Spinal cord (tissue), 10 donors: ENCODE data around the gene ZNF697. TPM values are rescaled to one million over a fixed set of nuclear protein-coding genes. Genes with fewer than 3 reads are reported as not detected.
A peak's percentile ranks its signal among the peaks of the same experiment; 100 is the strongest.

Experiments
- DNase-seq, 6 donors: peaks; one replicate each; pipeline versions ENCODE4 v3.0.0 to v3.0.0-alpha.2; 2013 to 2015; ENCODE audit warnings: low spot score in 6 of 6, low read depth in 4 of 6
- H3K27ac ChIP-seq: one replicate; pipeline ENCODE4 v1.5.1; 2013; ENCODE audit warnings: low read depth, low read length, control low read depth
- H3K27me3 ChIP-seq: one replicate; pipeline ENCODE4 v1.6.1; 2013; ENCODE audit warnings: low read length; ENCODE audit not compliant: control insufficient read depth, insufficient read depth
- H3K36me3 ChIP-seq: one replicate; pipeline ENCODE4 v1.6.1; 2013; ENCODE audit warnings: low read length; ENCODE audit not compliant: control insufficient read depth, insufficient read depth
- H3K4me1 ChIP-seq: one replicate; pipeline ENCODE4 v1.6.1; 2013; ENCODE audit warnings: low read length; ENCODE audit not compliant: control insufficient read depth, insufficient read depth
- H3K4me3 ChIP-seq: one replicate; pipeline ENCODE4 v1.5.1; 2013; ENCODE audit warnings: low read depth, low read length, control low read depth
- H3K9me3 ChIP-seq: one replicate; pipeline ENCODE4 v1.6.1; 2013; ENCODE audit warnings: low read length; ENCODE audit not compliant: control insufficient read depth, insufficient read depth
- WGBS: methylation state at CpG from one replicate; pipeline ENCODE4 v1.1.5; 2013; ENCODE audit warnings: missing lambda C conversion rate; ENCODE audit not compliant: insufficient coverage; 5-methylcytosine and 5-hydroxymethylcytosine counted together
- polyA plus RNA-seq, 2 donors: library from polyadenylated mRNA; unstranded; fragments of 120-200 nt; gene quantifications; one replicate each; pipeline ENCODE4 v1.2.1, GENCODE V29; 2013; ENCODE audit not compliant: insufficient read length in 2 of 2
- total RNA-seq, 2 donors: library from RNA; depleted of rRNA in 1 of 2; stranded (reverse); fragments of 120-200 nt in 1 of 2; fragments of >200 nt in 1 of 2; gene quantifications; one replicate each; pipeline versions ENCODE4 v1.2.3 to v1.2.4, GENCODE V29; 2013 to 2014
- donor health status: healthy.

ZNF697 gene
- total and polyA plus RNA-seq, 4 donors = 11.3 to 15.5 (median 12.7) TPM

DNA sequence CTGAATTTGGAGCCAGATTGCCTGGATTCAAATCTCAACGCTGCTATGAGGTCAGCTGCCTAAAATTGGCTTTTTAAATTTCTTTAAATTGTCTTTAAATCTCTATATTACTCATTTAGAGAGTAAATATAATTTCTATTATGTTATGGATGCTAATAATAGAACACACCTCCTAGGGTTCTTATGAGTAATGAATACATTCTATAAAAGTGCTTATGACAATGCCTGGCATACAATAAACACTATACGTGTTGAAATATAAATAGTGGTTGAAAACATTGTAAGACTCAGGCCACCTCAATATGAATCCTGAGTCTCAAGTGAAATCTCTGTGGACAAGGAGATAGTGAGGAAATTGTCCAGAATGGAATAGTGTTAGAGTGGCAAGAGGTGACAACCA lies 32.7 kb upstream of the ZNF697 start:
- WGBS = no CpG with 5 or more reads among the region's 2 CpGs
- Histone ChIP-seq H3K27ac (no peak overlapping the region), H3K9me3 (no peaks in the 10 kb centered on the region)

DNA sequence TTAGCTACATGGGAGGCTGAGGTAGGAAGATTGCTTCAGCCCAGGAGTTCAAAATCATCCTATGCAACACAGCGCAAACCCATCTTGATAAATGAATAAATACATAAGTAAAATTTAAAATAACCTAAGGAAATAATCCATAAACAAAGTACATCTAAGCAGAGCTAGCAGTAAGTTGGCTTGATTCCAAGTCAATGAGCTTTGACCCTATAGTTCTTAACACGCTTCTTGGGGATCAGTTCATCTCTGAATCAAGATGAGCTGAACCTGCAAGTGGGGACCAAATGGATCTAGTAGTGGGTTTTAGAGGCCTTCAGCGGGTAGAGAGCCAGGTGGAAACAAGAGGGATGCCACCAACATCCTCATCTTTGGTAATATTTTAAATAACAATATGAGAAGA lies 32.1 kb upstream of the ZNF697 start:
- Histone ChIP-seq H3K9me3 (no peaks in the 10 kb centered on the region), H3K4me1 (peaks cover 3% of the 10 kb centered on the region), H3K4me3 (no peak overlapping the region), H3K36me3 (no peaks in the 10 kb centered on the region), H3K27ac (no peak overlapping the region), H3K27me3 (no peaks in the 10 kb centered on the region)
- 80% methylated on average over 1 of the region's 3 CpGs for WGBS
- no peak for DNase-seq

More for the DNA sequence above, 32.7 kb upstream of the ZNF697 start:
- Histone ChIP-seq H3K36me3 (no peaks in the 10 kb centered on the region), H3K27me3 (no peaks in the 10 kb centered on the region), H3K4me3 (no peak overlapping the region), H3K4me1 (no peaks in the 10 kb centered on the region)
- no peak for DNase-seq

- H3K4me3 ChIP-seq = no peak overlapping the region
- no peak for DNase-seq
- no peaks in the 10 kb centered on the region for H3K27me3 ChIP-seq
- no peaks in the 10 kb centered on the region for H3K36me3 ChIP-seq
- H3K4me1 ChIP-seq = peaks cover 3% of the 10 kb centered on the region
- H3K27ac ChIP-seq = no peak overlapping the region
- H3K9me3 ChIP-seq = no peaks in the 10 kb centered on the region
- WGBS = no CpG with 5 or more reads among the region's 1 CpG
Measured at GRCh38 chr1:119679223-119679622, 31.2 kb upstream of the ZNF697 start.

DNA sequence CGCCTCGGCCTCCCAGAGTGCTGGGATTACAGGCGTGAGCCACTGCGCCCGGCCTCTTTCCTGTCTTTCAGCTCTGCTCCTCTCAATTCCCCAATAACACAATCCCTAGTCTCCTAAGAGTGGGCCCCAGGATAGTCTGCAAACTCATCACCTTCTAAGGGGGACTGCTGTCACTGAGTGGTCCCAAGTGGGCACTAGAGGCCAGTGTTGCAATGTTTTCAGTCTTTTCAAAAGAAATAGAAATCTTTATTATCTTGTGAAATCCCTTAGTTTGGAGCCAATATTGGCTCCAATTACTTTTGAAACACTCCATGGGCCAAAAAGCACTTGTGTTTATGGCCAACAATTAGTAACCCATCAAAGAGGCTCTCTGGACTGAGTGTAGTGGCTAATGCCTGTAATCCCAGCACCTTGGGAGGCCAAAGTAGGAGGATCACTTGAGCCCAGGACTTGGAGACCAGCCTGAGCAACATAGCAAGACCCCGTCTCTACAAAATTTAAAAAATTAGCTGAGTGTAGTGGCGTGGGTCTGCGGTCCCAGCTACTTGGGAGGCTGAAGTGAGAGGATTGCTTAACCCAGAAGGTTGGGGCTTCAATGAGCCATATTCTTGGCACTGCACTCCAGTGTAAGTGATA lies 28.6 kb upstream of the ZNF697 start:
- Histone ChIP-seq H3K27ac (no peak overlapping the region), H3K36me3 (no peaks in the 10 kb centered on the region), H3K4me3 (no peak overlapping the region), H3K4me1 (peaks cover 3% of the 10 kb centered on the region), H3K9me3 (no peaks in the 10 kb centered on the region), H3K27me3 (no peaks in the 10 kb centered on the region)
- DNase-seq = no peak
- 95% methylated on average over 8 of the region's 8 CpGs for WGBS

- peaks cover 3% of the 10 kb centered on the region for H3K4me1 ChIP-seq
- peak overlapping the region; percentile 33 for H3K27ac ChIP-seq
- no peaks in the 10 kb centered on the region for H3K36me3 ChIP-seq
- peak; percentile 70 to 93 (median 78) for DNase-seq
- peak overlapping the region; percentile 45 for H3K4me3 ChIP-seq
- no peaks in the 10 kb centered on the region for H3K9me3 ChIP-seq
- H3K27me3 ChIP-seq = no peaks in the 10 kb centered on the region
- 46% methylated on average over 4 of the region's 16 CpGs for WGBS
Measured at GRCh38 chr1:119675349-119676345, 27.6 kb upstream of the ZNF697 start.

- no CpG with 5 or more reads among the region's 6 CpGs for WGBS
- H3K4me3 ChIP-seq = peak overlapping the region; percentile 45
- H3K4me1 ChIP-seq = peaks cover 3% of the 10 kb centered on the region
- no peaks in the 10 kb centered on the region for H3K36me3 ChIP-seq
- no peaks in the 10 kb centered on the region for H3K9me3 ChIP-seq
- peak in 1 of 6 donors; percentile 62 for DNase-seq
- H3K27ac ChIP-seq = no peak overlapping the region
- no peaks in the 10 kb centered on the region for H3K27me3 ChIP-seq
Measured at GRCh38 chr1:119674835-119675289, 26.8 kb upstream of the ZNF697 start.

DNA sequence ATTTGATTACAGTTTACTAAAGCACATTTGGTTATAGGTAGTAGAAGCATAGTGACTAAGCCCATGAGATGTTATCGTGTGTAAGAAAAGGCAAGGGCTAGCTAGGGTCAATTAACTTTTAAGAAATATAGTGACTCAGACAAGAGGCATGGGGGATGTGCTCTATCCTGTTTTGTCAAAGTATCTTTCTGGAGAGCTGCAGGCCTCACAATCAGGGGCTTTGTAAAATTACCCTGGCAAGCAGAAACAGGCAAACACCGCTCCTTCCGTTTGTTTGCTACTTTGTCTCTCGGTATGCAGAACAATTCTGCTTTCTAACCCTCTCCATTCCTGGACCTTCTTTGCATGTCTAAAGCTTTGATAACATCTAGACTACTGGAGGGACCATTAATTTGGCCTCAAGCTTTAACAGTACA lies 26.1 kb upstream of the ZNF697 start:
- H3K27me3 ChIP-seq = no peaks in the 10 kb centered on the region
- no peak overlapping the region for H3K4me3 ChIP-seq
- no peak overlapping the region for H3K27ac ChIP-seq
- no peaks in the 10 kb centered on the region for H3K9me3 ChIP-seq
- DNase-seq = no peak
- H3K36me3 ChIP-seq = no peaks in the 10 kb centered on the region
- H3K4me1 ChIP-seq = peaks cover 3% of the 10 kb centered on the region
- WGBS = 32% methylated on average over 4 of the region's 4 CpGs

GRCh38 chr1:119673171-119673940 lies 25.3 kb upstream of the ZNF697 start:
- 94% methylated on average over 3 of the region's 4 CpGs for WGBS
- Histone ChIP-seq H3K27me3 (no peaks in the 10 kb centered on the region), H3K36me3 (no peaks in the 10 kb centered on the region), H3K4me1 (peaks cover 3% of the 10 kb centered on the region), H3K4me3 (no peak overlapping the region), H3K27ac (no peak overlapping the region), H3K9me3 (no peaks in the 10 kb centered on the region)
- DNase-seq = no peak

- no peaks in the 10 kb centered on the region for H3K27me3 ChIP-seq
- 100% methylated on average over 1 of the region's 2 CpGs for WGBS
- no peak overlapping the region for H3K4me3 ChIP-seq
- H3K9me3 ChIP-seq = no peaks in the 10 kb centered on the region
- H3K36me3 ChIP-seq = no peaks in the 10 kb centered on the region
- no peak overlapping the region for H3K27ac ChIP-seq
- DNase-seq = no peak
- peaks cover 3% of the 10 kb centered on the region for H3K4me1 ChIP-seq
Measured at GRCh38 chr1:119670898-119671297, 22.8 kb upstream of the ZNF697 start.
